Stimulated activated CD8-positive, alpha-beta memory T cell treated with anti-CD3 and anti-CD28 coated beads, Interleukin-7, amount 100 ng/mL, for 48 hours (primary cell): ENCODE measurements around the gene NGEF.

Experiments used
- DNase-seq, 2 donors: peaks; one replicate each; pipeline ENCODE4 v3.0.0-alpha.2; 2020; ENCODE audit warnings: low read depth in 1 of 2; ENCODE audit errors: extremely low read depth in 1 of 2

Gene NGEF

DNA sequence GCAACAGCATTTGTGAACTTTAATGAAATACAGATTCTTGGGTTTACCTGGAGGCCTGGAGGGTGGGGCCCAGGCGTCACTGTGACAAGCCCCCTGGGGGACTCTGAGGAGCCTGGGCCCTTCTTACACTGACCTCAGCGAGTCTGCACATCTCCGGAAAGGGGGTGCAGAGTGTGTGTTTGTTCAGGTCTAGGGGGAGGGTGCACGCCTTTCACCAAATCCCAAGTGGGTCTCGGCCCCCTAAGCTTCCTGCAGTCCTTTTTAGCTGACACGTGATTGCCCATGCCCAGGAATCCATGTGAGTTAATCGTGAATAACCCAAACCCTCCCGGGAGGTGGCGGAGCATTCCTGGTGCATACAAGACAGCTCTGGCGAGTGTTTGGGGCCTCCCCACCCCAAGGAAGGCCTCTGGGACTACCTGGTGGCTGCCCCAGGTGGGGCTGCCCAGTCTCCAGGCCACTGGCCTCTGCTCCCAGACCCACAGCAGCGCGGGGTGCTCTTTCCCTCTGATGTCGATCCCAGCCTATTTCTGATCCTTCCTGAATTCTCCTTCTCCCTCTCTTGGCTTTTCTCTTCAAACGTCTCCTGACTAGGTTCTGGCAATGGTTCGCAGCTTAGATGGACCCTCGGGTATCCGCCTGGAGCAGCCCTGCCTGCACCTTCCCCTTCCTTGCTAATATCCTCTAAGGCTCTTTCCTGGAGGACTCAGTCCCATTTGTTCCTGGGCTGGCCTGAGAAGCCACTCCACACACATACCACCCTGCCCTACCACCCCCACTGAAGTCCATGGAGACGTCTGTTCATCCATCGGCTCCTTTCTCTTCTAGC, 10.0 kb downstream of the NGEF start:
- no peak for DNase-seq

DNA sequence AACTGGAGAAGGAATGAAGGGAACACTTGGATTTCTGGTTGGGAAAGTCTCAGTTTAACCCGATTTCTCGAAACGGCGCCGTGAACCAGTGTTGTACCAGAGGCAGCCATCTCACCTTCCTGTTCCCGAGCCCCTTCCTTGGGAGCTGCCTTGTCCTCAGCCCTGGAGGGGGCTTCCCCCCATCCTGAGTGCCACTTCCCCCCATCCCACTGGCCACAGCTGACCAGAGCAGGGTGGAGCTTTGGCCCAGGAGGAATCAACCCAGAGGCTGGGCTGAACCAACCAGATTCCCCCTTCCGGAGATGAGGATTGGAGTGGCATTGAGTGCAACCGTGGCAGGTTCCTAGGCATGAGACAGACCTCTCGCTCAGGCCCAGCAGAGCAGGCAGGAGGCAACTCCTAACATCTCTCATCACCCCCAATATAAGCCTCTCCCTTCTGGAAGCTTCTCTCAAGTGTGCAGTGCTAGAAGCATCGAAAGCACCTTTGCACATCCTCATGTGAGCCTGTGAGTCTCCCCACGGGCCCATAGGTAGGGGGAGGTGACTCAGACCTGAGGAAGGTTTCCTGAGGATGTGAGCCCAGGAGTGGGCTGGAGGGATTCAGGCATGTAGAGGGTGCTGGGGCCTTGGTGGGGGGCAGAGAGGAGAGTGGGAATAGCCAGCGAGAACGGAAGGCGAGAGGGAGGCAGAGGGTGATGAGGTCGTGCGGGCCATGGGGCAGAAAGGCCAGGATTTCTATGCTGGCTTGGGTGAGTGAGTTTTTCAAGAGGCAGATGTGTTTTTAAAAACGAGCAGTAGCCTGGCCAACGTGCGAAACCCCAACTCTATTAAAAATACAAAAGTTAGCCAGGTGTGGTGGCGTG, 11.9 kb downstream of the NGEF start:
- no peak for DNase-seq

DNA sequence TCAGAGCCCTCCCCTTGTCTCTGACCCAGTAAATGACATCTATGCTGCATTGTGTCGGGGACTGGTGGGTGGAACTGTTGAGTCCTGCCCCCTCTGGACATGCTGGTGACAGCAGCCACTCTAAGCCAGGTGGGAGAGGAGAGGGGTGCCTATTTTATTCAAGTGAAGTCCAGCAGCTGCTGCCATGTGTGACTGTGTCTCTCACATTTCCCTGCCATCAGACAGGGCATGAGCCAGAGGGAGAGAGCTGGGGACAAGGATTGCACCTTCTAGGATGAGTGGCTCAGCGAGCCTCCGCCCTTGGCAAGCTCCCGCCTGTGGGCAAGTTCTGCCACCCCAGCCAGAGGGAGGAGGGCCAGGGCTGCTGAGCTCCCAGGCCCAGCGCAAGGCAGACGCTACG, 13.7 kb downstream of the NGEF start:
- no peak for DNase-seq

DNA sequence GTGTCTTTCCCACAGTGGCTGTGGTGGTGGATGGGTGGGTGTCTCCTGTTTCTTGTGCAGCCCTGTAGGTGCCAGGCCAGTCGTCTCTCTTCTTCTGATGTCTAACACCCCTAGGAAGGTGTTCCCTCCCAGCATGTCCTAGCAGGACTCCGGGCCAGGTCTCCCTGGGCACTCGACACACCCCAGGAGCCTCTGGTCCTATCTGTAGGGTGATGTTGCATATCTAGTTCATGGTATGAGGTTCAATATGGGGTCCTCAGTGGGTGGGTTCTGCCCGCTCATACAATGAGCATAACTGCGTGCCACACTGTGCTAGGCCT, 14.4 kb downstream of the NGEF start:
- no peak for DNase-seq

DNA sequence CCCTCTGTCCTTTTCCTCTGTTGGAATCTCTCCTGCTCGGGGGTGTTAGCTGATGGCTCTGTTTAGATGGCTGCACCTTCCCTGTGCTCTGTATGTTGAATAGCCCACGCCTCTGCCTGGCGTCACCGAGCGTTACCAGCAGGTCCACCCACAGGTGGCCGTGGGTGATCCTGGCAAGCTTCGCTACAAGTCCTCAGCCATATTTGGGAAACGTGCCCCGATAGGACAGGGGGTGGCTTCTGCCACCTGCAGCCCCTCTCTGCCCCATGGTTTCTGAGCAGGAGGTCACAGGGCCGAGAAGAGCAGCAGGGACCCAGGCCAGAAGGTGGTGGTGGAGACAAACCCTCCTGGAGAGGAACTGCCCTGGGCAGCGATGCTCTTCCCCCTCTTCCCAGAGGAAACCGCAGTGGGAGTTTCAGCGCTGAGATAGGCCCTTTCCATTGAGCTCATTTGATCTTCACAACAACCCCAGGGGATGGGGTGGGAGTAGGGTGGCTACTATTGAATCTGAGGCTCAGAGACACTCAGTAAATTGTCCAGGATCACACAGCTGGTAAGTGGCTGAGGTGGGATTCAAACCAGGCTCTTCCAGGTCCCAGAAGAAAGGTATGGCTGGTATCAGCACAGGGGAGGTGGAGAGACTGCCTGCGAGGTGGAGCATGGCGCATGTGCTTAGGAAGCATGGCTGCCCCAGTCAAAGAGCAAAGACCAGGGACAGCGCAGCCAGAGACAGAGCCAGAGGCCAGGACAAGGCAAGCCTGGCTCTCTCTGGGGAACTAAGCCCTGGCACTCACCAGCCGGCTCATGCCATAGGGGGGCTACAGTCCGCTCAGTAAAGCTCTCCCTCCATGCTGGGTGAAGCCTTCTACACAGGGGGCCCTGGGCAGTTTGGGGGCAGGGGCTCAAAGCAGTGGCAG, 15.0 kb downstream of the NGEF start:
- no peak for DNase-seq

DNA sequence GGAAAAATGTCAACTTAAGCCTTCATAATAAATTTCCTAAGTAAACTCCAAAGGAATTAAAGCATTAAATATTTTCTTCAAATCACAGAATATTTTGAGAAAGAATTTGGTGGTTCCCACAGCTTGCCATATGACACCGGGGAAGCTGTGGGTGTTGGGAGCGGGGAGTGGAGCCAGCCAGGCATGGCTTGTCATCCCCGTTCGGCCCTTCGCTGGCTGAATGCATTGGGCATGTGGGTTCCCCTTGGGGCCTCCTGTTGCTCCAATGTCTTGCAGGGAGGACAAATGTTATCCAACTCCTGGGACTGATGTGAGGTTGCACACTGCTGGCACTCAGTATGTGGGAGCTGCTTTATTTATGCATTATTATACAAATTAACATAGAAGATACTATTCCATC, 18.6 kb downstream of the NGEF start:
- DNase-seq: no peak

DNA sequence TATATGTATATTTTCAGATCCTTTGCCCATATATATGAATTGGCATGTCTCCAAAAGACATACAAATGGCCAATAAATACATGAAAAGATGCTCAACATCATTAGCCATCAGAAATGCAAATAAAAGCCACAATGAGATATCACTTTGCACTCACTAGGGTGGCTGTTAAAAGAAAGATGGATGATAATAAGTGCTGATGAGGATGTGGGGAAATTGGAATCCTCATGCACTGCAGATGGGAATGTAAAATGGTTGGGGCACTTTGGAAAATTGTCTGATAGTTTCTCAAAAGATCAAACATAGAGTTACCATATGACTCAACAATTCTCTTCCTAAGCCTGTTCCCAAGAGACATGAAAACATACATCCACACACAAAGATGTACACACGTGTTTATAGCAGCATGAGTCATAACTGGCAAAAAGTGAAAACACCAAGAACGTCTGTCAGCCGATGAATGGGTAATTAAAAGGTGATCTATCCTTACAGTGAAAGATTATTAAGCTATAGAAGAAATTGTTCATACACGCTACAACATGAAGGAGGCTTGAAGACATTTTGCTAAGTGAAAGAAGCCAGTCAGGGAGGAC, 19.7 kb downstream of the NGEF start:
- no peak for DNase-seq

DNA sequence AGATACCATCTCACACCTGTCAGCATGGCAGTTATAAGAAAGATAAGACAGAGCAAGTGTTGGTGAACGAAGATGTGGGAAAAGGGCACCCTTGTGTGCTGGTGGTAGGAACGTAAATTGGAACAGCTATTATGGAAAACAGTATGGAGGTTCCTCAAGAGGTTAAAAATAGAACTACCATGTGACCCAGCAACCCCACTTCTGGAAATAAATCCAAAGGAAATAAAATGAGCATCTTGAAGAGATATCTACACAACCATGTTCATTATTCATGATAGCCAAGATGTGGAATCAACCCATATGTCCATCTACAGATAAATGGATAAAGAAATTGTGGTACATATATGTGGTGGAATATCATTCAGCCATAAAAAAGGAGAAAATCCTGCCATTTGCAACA, 26.9 kb downstream of the NGEF start:
- no peak for DNase-seq

DNA sequence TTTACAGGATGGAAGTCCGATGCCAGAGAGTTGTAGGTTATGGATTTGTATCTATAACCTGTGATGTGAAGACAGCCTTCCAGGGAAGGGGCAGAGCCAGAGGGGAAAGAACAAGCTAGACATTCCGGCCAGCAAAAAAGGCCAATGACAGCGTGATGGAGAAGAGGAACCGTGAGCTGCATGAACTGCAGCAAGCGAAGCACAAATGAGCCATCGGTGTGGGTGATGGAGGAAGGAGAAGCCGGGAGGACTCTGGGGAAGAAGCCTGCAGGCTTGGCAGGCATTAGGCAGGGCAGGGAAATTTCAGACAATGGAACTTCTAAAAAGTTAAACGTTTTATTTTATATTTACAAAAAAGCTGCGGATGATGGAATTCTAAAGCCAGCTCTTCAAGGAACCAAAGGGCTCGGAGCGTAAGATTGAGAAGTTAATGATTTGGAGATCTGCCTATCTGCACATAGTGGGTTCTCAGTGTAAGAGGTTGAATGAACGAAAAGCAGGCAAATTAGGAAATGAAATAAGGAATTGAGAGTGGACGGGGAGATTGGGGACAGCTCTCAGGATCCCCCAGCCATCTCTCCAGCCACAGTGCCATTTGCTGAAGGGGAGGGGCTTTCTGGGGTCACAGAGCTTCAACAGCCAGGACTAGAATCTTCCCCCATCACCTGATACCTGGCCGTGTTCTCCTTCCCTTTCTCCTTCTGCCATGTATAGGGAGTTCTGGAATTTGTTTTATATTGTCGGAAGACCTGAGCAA, 28.4 kb downstream of the NGEF start:
- no peak for DNase-seq

DNA sequence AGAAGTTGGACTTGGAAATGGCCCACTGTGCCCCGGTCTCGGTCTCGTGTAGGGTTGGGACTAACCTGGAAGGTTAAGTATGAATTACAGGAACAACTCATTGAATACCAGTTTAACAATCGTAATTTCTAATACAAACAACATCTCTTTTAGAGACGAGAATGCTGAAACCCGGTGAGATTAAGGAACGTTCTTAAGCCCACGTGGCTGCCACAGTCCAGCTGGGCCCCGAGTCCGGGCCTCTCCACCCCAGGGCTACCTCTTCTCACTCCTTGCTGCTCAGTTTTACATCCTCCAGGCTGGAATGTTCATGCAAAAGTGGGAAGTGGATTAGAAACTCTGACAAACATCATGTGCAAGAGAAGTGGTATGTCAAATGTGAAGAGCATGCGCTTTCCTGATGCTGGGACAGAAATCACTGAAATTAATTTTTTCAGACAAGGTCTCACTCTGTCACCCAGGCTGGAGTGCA, 29.4 kb downstream of the NGEF start:
- DNase-seq: no peak

DNA sequence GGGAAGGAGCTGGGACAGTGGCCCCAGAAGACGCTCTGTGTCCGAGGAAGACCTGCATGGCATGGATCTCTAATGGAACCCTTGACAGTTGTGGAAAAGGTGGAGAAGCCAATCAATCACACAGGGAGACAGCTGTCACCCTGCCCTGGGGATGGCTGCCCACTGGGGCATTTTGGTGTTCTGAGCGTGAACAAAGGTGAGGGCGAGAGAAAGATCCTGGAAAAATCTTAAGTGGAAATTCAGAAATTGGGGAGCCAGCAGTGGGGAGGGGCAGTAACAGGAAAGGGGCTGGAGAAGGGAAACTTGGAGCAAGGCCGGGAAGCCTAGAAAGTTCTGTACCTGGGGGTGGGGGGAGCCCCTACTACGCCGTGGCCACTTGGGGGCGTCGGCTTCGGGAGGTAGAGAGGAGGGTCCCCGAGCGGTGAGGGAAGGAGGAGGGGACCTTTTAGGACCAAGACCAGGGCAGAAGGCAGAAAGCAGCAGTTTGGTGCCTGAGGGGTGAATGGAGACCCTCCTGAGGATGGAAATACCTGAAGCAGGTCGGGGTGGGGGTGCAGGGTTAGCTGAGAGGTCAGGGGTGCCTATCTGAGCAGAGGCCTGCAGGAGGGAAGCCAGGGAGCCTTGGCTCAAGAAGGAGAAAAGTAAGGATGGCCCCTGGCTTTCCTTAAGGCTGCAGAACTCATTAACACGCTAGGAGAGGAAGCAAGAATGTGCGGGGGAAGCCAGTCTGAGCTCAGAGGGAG, 30.0 kb downstream of the NGEF start:
- DNase-seq: no peak

DNA sequence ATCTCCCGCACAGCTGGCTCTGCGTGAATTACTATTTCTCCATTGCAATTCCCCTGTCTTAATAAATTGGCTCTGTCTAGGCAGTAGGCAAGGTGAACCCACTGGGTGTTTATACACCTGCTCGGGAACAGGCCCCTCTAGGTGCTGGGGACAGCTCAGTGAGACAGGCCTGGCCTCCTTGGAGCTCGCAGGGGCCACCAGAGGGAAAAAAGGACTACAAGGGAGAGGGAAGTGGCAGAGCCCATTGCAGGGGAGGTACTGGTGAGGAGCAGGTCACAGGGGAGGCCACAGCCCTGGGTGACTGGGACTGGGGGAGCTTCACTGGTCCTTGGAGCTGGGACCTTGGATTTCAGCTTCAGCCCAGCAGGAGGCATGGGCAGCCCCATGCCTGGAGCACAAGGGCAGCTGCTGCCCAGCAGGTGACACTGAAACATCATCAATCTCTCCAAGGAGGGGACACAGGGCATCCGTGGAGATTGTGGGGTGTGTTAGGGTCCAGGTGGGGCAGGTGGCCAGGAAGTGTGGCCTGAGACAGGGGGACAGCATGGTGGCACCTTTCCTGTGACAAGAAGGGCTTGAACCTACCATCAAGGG, 31.2 kb downstream of the NGEF start:
- DNase-seq: no peak

DNA sequence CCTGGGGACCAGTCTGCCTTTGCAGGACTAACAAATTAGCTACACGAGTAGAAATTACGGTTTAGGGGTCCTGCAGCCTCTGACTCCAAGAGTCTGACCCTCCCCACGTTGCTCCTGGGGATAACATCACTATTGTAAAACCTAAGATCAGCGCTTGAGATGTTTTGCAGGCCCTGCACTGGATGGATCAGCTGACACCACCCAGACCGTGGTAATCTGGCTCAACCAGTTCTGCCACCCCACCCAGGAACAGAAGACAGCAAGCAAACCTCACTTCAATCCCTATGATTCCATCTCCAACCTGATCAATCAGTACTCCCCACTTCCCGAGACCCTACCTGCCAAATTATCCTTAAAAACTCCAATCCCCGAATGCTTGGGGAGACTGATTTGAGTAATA, 31.7 kb downstream of the NGEF start:
- no peak for DNase-seq

DNA sequence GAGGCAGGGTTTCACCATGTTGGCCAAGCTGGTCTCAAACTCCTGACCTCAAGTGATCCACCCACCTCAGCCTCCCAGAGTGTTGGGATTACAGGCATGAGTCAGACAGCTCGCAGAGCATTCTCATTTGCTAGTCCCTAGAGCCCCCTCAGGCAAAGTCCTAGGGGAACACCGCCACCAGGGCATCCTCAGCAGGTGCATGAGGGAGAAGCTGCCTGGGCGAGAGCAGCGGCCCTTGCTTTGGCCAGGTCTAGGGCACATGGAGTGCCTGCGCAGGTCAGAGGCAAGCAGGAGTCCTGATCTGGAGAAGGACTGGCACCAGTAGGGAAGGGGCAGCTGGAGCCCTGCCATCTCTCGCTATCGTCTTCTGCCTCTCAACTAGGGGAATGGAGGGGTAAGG, 32.4 kb downstream of the NGEF start:
- DNase-seq: no peak

DNA sequence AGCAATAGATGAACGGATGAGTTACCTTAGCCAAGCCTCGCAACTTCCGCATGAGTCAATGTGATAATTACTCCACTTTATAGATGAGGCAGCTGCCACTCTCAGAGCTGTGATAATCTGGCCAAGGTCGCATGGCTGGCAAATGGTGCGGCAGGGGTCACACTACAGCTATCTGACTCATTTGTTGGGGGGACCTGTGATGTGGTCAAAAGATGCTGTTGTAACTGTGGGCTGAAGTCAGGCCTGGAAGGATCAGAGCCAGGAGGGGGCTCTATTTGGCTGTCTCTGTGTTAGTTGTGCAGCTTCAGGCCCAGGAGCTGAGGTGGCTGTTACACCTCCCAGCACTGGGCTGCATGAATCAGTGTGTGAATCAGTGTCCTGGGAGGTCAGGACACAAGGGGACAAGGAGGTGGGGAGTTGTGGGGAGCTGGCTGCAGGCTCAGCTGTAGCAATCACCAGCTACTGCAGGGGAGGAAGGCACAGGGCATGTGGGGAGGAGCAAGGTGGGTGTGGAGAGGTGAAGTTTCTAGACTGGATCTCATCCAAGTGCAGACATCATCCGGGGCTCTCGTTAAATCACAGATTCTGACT, 33.1 kb downstream of the NGEF start:
- DNase-seq: no peak

DNA sequence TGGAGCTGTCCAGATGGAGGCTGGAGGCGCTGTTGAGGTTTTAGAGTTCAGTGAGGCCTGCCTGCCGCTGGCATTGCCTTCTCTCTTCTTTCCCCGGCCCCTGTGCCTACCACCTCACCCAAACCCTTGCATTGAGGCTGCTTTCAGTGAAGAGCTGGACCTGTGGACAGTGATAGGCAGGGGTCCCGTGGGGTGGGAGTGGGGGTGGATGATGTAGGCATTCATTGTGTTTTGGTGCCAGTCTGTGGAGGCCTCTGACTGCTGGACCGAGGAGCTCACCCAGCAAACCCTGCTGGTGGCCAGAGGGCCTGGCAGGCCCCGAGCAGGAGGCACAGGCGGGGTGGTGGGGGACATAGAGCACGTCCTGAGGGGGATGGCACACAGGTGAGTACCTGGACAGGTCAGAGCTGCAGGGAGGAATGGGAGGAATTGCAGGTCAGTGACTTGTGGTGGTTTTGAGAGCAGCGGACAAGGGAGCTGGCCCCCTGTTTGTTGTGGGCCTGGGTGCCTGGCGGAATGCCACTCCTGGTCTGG, 35.6 kb downstream of the NGEF start:
- no peak for DNase-seq

DNA sequence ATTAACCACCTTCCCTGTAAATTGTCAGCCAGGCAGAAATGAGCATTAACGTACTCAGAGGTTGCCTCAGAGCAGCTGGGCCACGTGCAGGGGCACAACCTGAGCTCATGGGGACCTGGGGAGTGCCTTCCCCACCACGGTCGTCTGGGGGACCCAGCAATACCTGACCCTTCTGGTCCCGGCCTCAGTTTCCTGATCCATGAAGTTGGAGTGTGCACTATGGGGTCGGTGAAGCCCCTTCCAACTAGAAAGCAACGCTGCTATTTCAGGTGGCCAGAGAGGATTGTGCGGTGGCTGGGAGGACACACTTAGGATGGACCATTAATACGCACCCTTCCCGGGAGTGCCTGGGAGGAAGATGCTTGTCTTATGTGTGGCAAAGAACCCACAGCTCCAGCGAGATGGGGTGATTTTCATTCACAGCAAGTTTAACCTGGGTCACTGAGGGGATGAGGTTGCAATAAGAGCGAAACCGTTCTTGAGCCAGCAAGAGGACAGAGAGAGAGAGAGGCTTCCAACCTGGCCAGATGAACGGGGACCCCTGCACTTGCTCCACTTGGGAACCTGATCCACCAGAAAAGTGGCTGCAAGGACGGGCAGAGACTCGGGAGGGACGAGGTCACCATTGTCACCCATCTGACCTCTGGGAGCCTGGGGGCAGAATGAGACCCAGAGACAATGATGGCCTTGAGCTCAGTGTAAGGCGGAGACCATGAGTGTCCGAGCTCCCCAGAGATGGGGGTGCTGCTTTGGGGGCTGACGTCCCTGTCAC, 36.2 kb downstream of the NGEF start:
- no peak for DNase-seq

DNA sequence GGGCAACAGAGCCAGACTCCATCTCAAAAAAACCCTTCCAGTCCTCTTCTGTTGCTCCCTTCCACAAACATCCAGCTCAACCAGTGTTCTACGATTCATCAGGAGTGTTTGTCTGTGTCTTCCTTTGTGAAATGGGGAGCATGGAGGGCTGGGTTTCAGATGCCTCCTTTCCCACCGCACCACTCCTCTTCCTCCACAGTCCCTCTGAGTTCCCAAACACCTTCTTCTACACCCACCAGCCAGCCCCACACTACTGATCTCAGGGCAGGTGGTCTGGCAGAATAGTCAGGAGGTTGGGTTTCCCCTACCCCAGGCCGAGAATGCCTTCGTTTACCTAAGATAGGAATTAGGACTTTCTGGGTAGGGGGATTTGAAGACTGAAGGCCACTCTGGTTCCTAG, 36.9 kb downstream of the NGEF start:
- no peak for DNase-seq
